Left lobe of liver (tissue), 2 donors: ENCODE results near the gene RASSF10. TPM values are rescaled to one million over a fixed set of nuclear protein-coding genes. Genes with fewer than 3 reads are reported as not detected.
A peak's percentile ranks its signal among the peaks of the same experiment; 100 is the strongest.

Experiments
- ATAC-seq: fragments of 200-7000 bp; cut with Tn5 transposase; one replicate; pipeline ENCODE4 v1.9.1; 2020; ENCODE audit warnings: mild to moderate bottlenecking, moderate library complexity
- DNase-seq: peaks from one replicate; pipeline ENCODE4 v3.0.0-alpha.2; 2020; ENCODE audit warnings: low spot score
- total RNA-seq: library from RNA; stranded (reverse); gene quantifications from one replicate; pipeline ENCODE4 v1.2.1, GENCODE V29; 2021
- donor health status: DM: no; HTN: no; CAD: no; lungs with moderate emphysema.
- donor health status: DM: no; HTN: yes; CAD: no.

RASSF10 gene
- total RNA-seq, 1 donor from 2014 or later: not detected

DNA sequence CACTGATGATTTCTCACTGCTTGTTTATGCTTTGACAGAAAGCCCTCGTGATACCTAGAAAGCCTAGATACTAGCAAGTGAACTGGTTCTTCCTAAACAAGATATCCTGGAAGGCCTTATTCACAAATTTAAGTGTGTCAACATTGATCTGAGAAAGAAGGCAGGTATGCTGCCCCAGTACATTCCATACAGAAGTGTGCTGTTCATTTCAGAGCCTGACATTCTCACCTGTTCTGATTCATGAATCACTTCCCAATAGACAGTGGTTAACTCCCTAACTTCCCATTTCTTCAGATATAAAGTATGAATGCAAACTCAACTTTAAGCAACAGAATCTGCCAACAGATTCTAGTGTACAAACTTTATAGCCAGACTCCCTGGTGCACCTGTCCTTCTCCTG, 15.5 kb upstream of the RASSF10 start:
- DNase-seq (no peak), ATAC-seq (no peak)

GRCh38 chr11:12994476-12994875, 14.6 kb upstream of the RASSF10 start:
- DNase-seq: no peak
- no peak for ATAC-seq

DNA sequence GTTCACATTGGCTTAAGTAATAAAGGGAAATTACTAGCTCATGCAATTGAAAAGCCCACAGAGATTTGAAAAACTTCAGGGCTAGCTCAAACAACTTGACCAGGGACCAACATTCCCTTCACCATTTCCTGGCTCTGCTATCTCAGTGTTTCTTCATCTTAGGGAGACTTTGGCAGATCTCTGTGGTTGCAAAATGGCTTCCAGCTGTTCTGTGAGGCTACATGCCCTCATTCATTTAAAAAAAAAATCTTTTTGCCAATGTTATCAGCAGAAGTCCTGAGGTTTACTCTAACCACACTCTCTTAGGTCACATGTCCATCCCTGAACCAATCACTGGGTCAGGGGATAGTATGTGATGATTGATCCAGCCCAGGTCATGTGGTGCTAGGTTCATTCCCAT, 13.9 kb upstream of the RASSF10 start:
- DNase-seq: no peak
- ATAC-seq: no peak

DNA sequence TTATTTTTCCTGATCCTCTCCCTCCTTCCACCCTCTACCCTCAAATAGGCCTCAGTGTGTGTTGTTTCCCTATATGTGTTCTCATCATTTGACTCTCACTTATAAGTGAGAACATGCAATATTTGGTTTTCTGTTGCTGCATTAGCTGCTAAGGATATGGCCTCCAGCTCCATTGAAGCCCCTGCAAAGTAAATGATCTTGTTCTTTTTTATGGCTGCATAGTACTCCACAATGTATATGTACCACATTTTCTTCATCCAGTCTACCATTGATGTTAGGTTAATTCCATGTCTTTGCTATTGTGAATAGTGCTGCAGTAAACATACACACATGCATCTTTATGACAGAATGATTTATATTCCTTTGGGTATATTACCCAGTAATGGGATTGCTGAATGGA, 13.3 kb upstream of the RASSF10 start:
- ATAC-seq (no peak), DNase-seq (no peak)

DNA sequence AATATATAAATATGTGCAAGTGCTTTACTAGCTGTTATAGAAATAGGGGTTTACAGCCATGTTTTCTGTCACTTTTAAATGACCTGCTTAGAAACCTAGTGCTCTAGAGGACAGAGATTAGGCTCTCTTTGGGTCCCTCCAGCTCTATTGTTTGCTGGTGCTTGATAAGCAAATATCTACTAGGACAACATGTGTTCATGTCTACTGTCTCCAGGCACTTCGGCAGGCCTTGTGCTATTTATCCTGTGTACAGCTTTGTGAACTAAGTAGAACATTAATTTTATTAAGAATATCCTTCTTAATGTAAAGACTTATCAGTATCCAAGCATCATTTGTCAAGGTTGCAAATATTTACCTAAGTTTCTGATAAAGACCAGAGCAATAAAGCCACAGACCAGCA, 11.9 kb upstream of the RASSF10 start:
- DNase-seq: no peak
- ATAC-seq: no peak

DNA sequence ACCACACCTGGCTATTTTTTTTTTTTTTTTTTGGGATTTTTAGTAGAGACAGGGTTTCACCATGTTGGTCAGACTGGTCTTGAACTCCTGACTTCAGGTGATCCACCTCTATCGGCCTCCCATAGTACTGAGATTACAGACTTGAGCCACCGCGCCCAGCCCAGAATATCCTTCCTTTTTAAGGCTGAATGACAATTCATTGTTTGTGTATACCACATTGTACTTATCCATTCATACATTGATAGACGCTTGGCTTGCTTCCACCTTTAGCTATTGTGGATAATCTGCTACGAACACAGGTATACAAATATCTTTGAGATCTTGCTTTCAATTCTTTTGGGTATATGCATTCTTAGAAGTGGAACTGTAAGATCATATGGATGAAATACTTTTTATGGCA, 10.8 kb upstream of the RASSF10 start:
- DNase-seq: no peak
- no peak for ATAC-seq

DNA sequence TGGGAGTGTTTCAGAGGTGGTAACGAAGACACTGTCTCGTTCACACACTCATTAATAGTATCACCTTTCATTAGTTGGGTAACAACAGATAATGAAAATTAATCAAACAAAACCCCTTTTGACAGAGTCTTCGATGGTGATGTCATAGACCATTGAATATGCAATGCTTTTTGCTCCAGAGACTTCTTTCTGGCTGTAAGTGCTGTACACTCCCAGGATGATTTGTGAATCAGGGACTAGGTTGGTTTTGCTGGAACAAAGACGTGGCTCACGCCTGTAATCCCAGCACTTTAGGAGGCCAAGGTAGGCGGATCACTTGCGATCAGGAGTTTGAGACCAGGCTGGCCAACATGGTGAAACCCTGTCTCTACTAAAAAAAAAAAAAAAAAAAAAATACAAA, 9.5 kb upstream of the RASSF10 start:
- ATAC-seq: no peak
- DNase-seq: no peak

DNA sequence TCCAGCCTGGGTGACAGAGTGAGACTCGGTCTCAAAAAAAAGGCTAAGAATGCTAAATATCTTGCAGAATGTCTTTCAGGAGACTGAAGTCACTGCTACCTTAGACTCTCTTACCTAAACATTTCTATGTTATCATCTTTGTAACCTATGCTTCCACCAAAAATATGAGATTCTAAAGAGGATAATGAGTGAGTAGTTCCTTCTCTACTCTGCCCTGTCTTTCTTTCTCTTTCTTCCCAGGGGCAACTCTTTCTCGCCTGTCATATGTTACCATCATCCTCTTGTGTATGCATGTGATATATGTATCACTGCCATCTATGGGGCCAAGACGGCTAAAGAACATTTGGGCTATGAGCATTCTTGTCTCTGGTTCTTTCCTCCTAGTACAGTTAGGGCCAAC, 9.0 kb upstream of the RASSF10 start:
- ATAC-seq (no peak), DNase-seq (no peak)

DNA sequence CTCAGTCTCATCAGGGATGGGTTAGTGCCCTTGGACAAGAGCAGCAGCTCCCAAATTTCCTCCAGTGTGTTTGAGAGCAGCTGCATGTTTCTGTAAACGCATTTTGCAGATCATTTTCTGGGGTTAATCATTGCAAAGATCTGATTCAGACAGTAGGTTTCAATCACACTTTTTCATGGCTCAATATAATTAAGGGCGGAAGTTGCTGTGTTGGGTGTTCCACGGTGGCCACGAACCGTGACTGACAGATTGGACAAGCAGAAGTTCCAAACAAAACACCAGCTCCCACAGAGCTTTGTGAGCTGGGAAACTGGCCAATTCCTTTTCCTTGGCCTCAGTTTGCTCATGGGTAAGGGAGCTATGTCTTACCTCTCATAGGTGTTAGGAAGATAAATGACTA, 8.4 kb upstream of the RASSF10 start:
- ATAC-seq (no peak), DNase-seq (no peak)

GRCh38 chr11:13003736-13004493, 5.2 kb upstream of the RASSF10 start:
- DNase-seq (no peak), ATAC-seq (no peak)

GRCh38 chr11:13007182-13008060, 1.7 kb upstream of the RASSF10 start:
- DNase-seq: no peak
- no peak for ATAC-seq

DNA sequence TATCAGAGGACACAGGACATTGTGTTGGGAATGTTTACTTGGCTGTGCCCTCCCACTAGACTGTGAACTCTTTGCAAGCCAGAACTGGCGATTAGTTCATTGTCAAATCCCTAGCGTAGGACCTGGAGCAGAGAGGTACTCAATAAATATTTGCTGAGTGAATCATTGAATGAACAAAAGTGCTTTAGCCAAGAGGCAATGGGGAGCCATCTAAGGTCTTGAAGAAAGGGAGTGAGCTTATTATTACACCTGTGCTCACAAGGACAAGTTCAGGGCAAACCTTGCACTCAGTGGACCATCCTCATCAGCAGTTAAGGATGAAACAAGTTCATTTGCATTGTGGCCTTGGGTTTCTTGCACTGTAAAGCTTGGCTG, 1.1 kb upstream of the RASSF10 start:
- peak; percentile 59 for ATAC-seq
- no peak for DNase-seq

- DNase-seq (no peak), ATAC-seq (no peak)
Observed at GRCh38 chr11:13009476-13009920, 382 bp downstream of the RASSF10 start.

- ATAC-seq (peak; percentile 77), DNase-seq (peak; percentile 83)
Observed at GRCh38 chr11:13009921-13010748, 1.0 kb downstream of the RASSF10 start.

- no peak for DNase-seq
- peak; percentile 9 for ATAC-seq
Observed at GRCh38 chr11:13010749-13011465, 1.8 kb downstream of the RASSF10 start.

- ATAC-seq (peak; percentile 44), DNase-seq (no peak)
Observed at GRCh38 chr11:13011466-13012055, 2.4 kb downstream of the RASSF10 start.

- DNase-seq (no peak), ATAC-seq (peak; percentile 18)
Observed at GRCh38 chr11:13012056-13012661, 3.0 kb downstream of the RASSF10 start.

- ATAC-seq (no peak), DNase-seq (no peak)
Observed at GRCh38 chr11:13013054-13013488, 4.0 kb downstream of the RASSF10 start.

GRCh38 chr11:13015753-13016152, 6.6 kb downstream of the RASSF10 start:
- ATAC-seq (no peak), DNase-seq (no peak)

GRCh38 chr11:13016415-13016814, 7.3 kb downstream of the RASSF10 start:
- no peak for ATAC-seq
- DNase-seq: no peak
